Adrenal gland (tissue), 12 donors: ENCODE data around the gene TRNAU1AP. TPM values are rescaled to one million over a fixed set of nuclear protein-coding genes. Genes with fewer than 3 reads are reported as not detected.

Source experiments
- DNase-seq, 7 donors: peaks; one replicate each; pipeline ENCODE4 v3.0.0-alpha.2; 2019 to 2020
- H3K27ac ChIP-seq, 5 donors: fragments of 200-600 bp; sonication (generic) in 4 of 5; 1 replicate in 3 of 5; 2 replicates in 2 of 5; pipeline versions ENCODE4 v1.5.1 to v1.8.0; 2016 to 2020; ENCODE audit warnings: mild to moderate bottlenecking in 1 of 5
- H3K27me3 ChIP-seq: fragments of 200-600 bp; 2 replicates; pipeline ENCODE4 v1.8.0; 2021
- H3K36me3 ChIP-seq, 2 donors: fragments of 200-600 bp; replicated peaks in 1 of 2; 1 replicate in 1 of 2; 2 replicates in 1 of 2; pipeline versions ENCODE4 v1.5.1 to v1.8.0; 2018 to 2022
- H3K4me1 ChIP-seq, 2 donors: fragments of 200-600 bp; replicated peaks in 1 of 2; 1 replicate in 1 of 2; 2 replicates in 1 of 2; pipeline versions ENCODE4 v1.5.1 to v1.8.0; 2018 to 2021
- H3K4me3 ChIP-seq, 4 donors: fragments of 200-600 bp; sonication (generic) in 3 of 4; one replicate each; pipeline ENCODE4 v1.5.1; 2016 to 2018
- H3K9me3 ChIP-seq, 3 donors: fragments of 200-600 bp; sonication (generic) in 1 of 3; replicated peaks in 1 of 3; 1 replicate in 2 of 3; 2 replicates in 1 of 3; pipeline versions ENCODE4 v1.5.1 to v1.8.0; 2016 to 2021
- CTCF ChIP-seq, 6 experiments: fragments of 450-650 bp in 4 of 6; fragments of 200-600 bp in 2 of 6; sonication (generic) in 1 of 6; IDR thresholded peaks; 1 replicate in 5 of 6; 2 replicates in 1 of 6; pipeline versions ENCODE4 v1.5.1 to v1.8.0; 2016 to 2021; ENCODE audit warnings: antibody characterized with exemption in 6 of 6, mild to moderate bottlenecking in 2 of 6, moderate library complexity in 1 of 6
- POLR2A ChIP-seq, 2 donors: fragments of 450-650 bp; IDR thresholded peaks; one replicate each; pipeline ENCODE4 v1.6.1; 2017; ENCODE audit warnings: antibody characterized with exemption in 2 of 2, mild to moderate bottlenecking in 2 of 2, moderate library complexity in 1 of 2
- WGBS, 4 donors: extraction: QIAGEN DNeasy Blood & Tissue Kit in 2 of 4; methylation state at CpG; one replicate each; pipeline versions ENCODE4 v1.1.5 to v1.1.7; 2013 to 2017; 5-methylcytosine and 5-hydroxymethylcytosine counted together
- intact Hi-C, 2 donors: fragments of 100-400 bp; cut with DNase I; formaldehyde crosslinking; loops; one replicate each; pipeline versions ENCODE4 v1.14.1 to v1.15.0; 2022 to 2023
- polyA plus RNA-seq, 3 donors: library from polyadenylated mRNA; stranded (reverse); fragments of 200-250 nt in 2 of 3; fragments of 350-450 nt in 1 of 3; fragmentation: Illumina TruSeq in 1 of 3; extraction: RNeasy Lipid Tissue Mini Kit (QIAGEN cat#74804) in 1 of 3; gene quantifications; one replicate each; pipeline ENCODE4 v1.2.3, GENCODE V29; 2013 to 2014
- small RNA-seq, 2 donors: library from RNA; depleted of rRNA; stranded (forward); fragments of <200 nt; gene quantifications; one replicate each; pipeline ENCODE3, GENCODE V24; 2016
- total RNA-seq, 9 donors: library from RNA; depleted of rRNA in 4 of 9; stranded (reverse); fragments of >200 nt in 4 of 9; fragments of 120-200 nt in 1 of 9; fragmentation: NEBNext Ultra II Directional in 1 of 9; extraction: Animal tissue kit (Norgen Biotek cat#: 25700) in 1 of 9; gene quantifications; one replicate each; pipeline versions ENCODE4 v1.1.0 to v1.2.4, GENCODE V29; 2013 to 2023
- donor health status: healthy with polysubstance abuse.
- donor health status: Bipolar disorder and iron deficiency.
- donor health status: DM: yes; HTN: yes; CAD: no.
- donor health status: DM: no; HTN: no; CAD: no.
- donor health status: DM: no; HTN: no; CAD: no.
- donor health status: DM: yes; HTN: yes; CAD: no.

The TRNAU1AP gene
- total and polyA plus RNA-seq, 12 donors = 9.5 to 29.0 (median 19.5) TPM

DNA sequence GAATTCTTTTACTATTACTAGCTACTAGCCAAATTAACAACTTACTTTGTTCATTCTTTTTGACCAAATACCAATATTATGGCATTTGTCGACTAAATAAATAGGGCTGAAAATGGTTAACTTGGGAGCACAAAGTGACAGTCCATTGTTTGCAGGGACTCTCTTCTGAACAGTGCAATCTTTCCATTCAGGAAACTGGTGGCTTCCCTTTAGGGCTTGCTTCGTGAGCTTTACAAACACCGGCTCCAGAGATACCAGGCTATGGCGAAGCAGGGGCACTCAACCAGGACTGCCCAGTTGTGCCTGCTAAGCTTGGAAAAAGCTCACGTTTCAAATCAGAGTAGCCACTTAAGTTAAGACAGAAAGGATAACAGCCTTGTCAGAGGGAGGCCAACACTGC, 51.5 kb downstream of the TRNAU1AP start:
- H3K36me3 ChIP-seq = peaks cover 0 to 42% of the 10 kb centered on the region in 2 donors

DNA sequence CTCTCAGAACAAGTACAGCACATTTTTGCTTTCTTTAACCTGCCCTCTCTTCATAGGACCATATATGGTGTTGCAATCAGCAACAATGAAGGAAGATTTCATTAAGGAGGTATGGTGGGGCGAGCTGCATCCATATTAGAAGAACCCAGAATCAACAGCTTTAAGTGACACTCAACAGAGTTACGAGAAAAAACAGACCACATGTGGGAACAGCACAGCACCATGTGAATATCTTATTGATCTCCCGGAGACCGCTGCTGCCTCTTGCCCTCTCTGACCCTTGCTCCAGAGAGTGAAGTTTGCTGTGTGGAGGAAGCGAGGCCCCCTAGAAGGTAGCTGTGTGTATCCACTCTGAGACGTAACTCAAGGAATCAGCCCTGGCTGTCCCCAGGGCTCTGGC, 52.1 kb downstream of the TRNAU1AP start:
- intact Hi-C loops = loop anchor here (5.0 to 10.0 kb wide), 3 partner anchors 83 to 238 kb away; partner anchors contain the start of gene PHACTR4 (in 1 of the 2)
- H3K9me3 ChIP-seq = no peaks in the 10 kb centered on the region
- H3K4me3 ChIP-seq = no peak overlapping the region
- no peak for TF ChIP-seq POLR2A (IDR thresholded peaks at IDR 0.05)
- TF ChIP-seq CTCF (IDR thresholded peaks at IDR 0.05) = no peak
- no peak for DNase-seq
- peaks cover 0 to 9% of the 10 kb centered on the region in 2 donors for H3K4me1 ChIP-seq
- H3K27ac ChIP-seq = no peak overlapping the region
- peaks cover 0 to 48% of the 10 kb centered on the region in 2 donors for H3K36me3 ChIP-seq
- 82 to 90% (median 88%) methylated on average over 4 to 6 of the region's 6 CpGs for WGBS, 4 donors
- H3K27me3 ChIP-seq = no peaks in the 10 kb centered on the region

More for the DNA sequence above, 51.5 kb downstream of the TRNAU1AP start:
- Histone ChIP-seq H3K27ac (no peak overlapping the region), H3K9me3 (no peaks in the 10 kb centered on the region), H3K4me3 (no peak overlapping the region), H3K4me1 (peaks cover 0 to 9% of the 10 kb centered on the region in 2 donors), H3K27me3 (no peaks in the 10 kb centered on the region)
- TF ChIP-seq CTCF (IDR thresholded peaks at IDR 0.05) (no peak), POLR2A (IDR thresholded peaks at IDR 0.05) (no peak)
- WGBS, 4 donors = 86 to 93% (median 88%) methylated on average over 5 of the region's 5 CpGs
- intact Hi-C loops = loop anchor here (5.0 to 10.0 kb wide), 3 partner anchors 82 to 237 kb away; partner anchors contain the start of gene PHACTR4 (in 1 of the 2)
- no peak for DNase-seq

DNA sequence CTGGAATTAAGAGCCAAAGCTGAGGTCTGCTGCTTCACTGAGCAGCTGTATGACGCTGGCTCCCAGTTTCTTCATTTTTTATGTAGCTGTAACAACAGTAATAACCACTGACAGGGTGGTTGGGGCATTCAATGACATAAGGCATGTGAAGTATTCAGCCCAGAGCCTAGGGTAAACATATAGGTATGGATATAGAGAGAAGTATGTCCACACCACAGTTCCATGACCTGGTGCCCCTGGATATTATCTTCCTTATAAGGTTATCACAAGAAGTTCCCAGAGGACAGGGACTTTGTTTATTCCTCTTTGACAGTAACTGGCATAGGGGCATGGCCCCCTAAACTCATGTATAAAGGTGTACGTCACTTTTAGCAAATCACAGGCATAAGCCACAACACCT, 53.9 kb downstream of the TRNAU1AP start:
- intact Hi-C loops = loop anchor here (10.0 kb wide), 1 partner anchor 202 kb away; no protein-coding TSS in a partner anchor
- Histone ChIP-seq H3K9me3 (no peaks in the 10 kb centered on the region), H3K27me3 (no peaks in the 10 kb centered on the region), H3K4me3 (no peak overlapping the region), H3K4me1 (peaks cover 0 to 4% of the 10 kb centered on the region in 2 donors), H3K27ac (no peak overlapping the region), H3K36me3 (peaks cover 0 to 66% of the 10 kb centered on the region in 2 donors)
- DNase-seq = no peak
- TF ChIP-seq CTCF (IDR thresholded peaks at IDR 0.05) (no peak), POLR2A (IDR thresholded peaks at IDR 0.05) (no peak)
- 89 to 97% (median 91%) methylated on average over 2 of the region's 2 CpGs for WGBS, 4 donors

DNA sequence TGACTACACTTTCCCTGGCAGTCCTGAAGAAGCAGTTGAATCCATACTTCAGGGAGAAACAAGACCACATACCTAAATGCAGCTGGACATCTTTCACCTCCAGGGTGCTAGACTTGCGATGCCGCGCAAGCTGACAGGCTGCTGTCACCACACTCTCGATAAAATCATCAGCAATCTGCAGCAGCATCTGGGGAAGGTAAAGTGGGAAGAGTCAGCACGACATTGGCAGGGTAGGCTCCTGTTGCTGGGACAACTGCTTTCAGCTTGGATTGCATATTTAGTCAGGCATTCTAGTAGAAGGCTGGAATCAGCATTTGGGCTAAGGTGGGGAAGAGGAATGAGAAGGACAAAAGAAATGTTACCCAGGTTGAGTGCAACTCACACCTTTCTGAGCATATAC, 60.3 kb downstream of the TRNAU1AP start:
- Histone ChIP-seq H3K4me3 (no peak overlapping the region), H3K27ac (no peak overlapping the region), H3K36me3 (peaks cover 0 to 76% of the 10 kb centered on the region in 2 donors), H3K9me3 (no peaks in the 10 kb centered on the region), H3K27me3 (no peaks in the 10 kb centered on the region), H3K4me1 (no peaks in the 10 kb centered on the region)
- WGBS, 4 donors = 84 to 98% (median 88%) methylated on average over 5 of the region's 5 CpGs
- DNase-seq = no peak
- TF ChIP-seq POLR2A (IDR thresholded peaks at IDR 0.05) (no peak), CTCF (IDR thresholded peaks at IDR 0.05) (no peak)
- intact Hi-C loops = no loop called here

Small RNAs within 50 kb of the gene (small RNA-seq; reads per million reads assigned to genes)
- gene SNORA16A (0 reads per million in 2 donors), gene SNORA44 (0 reads per million in 2 donors), gene SNORA61 (0 reads per million in 2 donors), gene SNORA73A (0 reads per million in 2 donors), gene SNORA73B (6.7 to 23.0 reads per million in 2 donors), gene SNORD99 (19,633 to 23,186 reads per million in 2 donors)

Other genes with a start within 250 kb of the TRNAU1AP start
- 10 to 100 TPM in 8 of 9 donors, 1 to 10 TPM in 1; 9.3 to 26.3 (median 16.4) TPM for gene MED18, start 224.0 kb upstream of the TRNAU1AP start, total RNA-seq
- 10 to 100 TPM; 16.7 to 27.2 (median 18.1) TPM for gene MED18, start 224.0 kb upstream of the TRNAU1AP start, polyA plus RNA-seq
- gene PHACTR4, start 183.3 kb upstream of the TRNAU1AP start, total RNA-seq = 10 to 100 TPM; 12.0 to 32.8 (median 20.3) TPM
- gene PHACTR4, start 183.3 kb upstream of the TRNAU1AP start, polyA plus RNA-seq = 10 to 100 TPM; 14.8 to 44.8 (median 34.0) TPM
- gene RCC1, start 47.0 kb upstream of the TRNAU1AP start, total RNA-seq = 10 to 100 TPM; 12.6 to 24.4 (median 16.9) TPM
- 10 to 100 TPM; 13.0 to 18.8 (median 17.6) TPM for gene RCC1, start 47.0 kb upstream of the TRNAU1AP start, polyA plus RNA-seq
- gene RAB42, start 39.2 kb downstream of the TRNAU1AP start, total RNA-seq = 1 to 10 TPM in 8 of 9 donors, under 1 TPM in 1; 0.94 to 7.2 (median 3.9) TPM
- 1 to 10 TPM in 2 of 3 donors, under 1 TPM in 1; 0.46 to 7.1 (median 1.0) TPM for gene RAB42, start 39.2 kb downstream of the TRNAU1AP start, polyA plus RNA-seq
- gene TAF12, start 90.0 kb downstream of the TRNAU1AP start, total RNA-seq = 10 to 100 TPM; 12.2 to 26.8 (median 19.2) TPM
- gene TAF12, start 90.0 kb downstream of the TRNAU1AP start, polyA plus RNA-seq = 10 to 100 TPM; 24.8 to 35.0 (median 28.2) TPM
- not detected for gene RNU11, start 95.5 kb downstream of the TRNAU1AP start, total RNA-seq
- gene RNU11, start 95.5 kb downstream of the TRNAU1AP start, polyA plus RNA-seq = not detected
- 10 to 100 TPM in 4 of 9 donors, 1 to 10 TPM in 5; 6.3 to 27.0 (median 10.0) TPM for gene GMEB1, start 115.7 kb downstream of the TRNAU1AP start, total RNA-seq
- 1 to 10 TPM; 3.6 to 9.0 (median 4.0) TPM for gene GMEB1, start 115.7 kb downstream of the TRNAU1AP start, polyA plus RNA-seq
- gene YTHDF2, start 183.9 kb downstream of the TRNAU1AP start, total RNA-seq = 10 to 100 TPM; 45.3 to 95.0 (median 69.1) TPM
- 10 to 100 TPM; 41.0 to 75.6 (median 54.6) TPM for gene YTHDF2, start 183.9 kb downstream of the TRNAU1AP start, polyA plus RNA-seq